ACHN (cell line): Measurements from ENCODE around the gene CTTN.
A peak's percentile ranks its signal among the peaks of the same experiment; 100 is the strongest.

Experiments used
- DNase-seq: peaks from one replicate; pipeline ENCODE4 v3.0.0-alpha.2; 2015
- in situ Hi-C: cut with HindIII; loops from 2 replicates; pipeline ENCODE4 v1.10.0; 2017; ENCODE audit warnings: low sequenced_read_pairs, low pct_ligation_motif_present, low pct_unique_long_range_greater_than_20kb

The CTTN gene

GRCh38 chr11:70397983-70398833 is at the start of gene CTTN:
Gene CTTN (plus strand): TSS chr11:70398529. CDS start chr11:70407298, 8,769 bp downstream.
- in situ Hi-C loops = no loop called here
- peak; percentile 78 for DNase-seq

- in situ Hi-C loops = no loop called here
- no peak for DNase-seq
These were observed 49.7 kb upstream of the CTTN start for GRCh38 chr11:70348608-70349007.

- DNase-seq = no peak
- in situ Hi-C loops = no loop called here
These were observed 46.7 kb upstream of the CTTN start for GRCh38 chr11:70351646-70352045.

- DNase-seq = no peak
- in situ Hi-C loops = no loop called here
These were observed 46.2 kb upstream of the CTTN start for GRCh38 chr11:70352100-70352499.

- in situ Hi-C loops = no loop called here
- DNase-seq = no peak
These were observed 45.7 kb upstream of the CTTN start for GRCh38 chr11:70352601-70353000.

GRCh38 chr11:70353329-70353728 is 45.0 kb upstream of the CTTN start:
- in situ Hi-C loops = no loop called here
- DNase-seq = no peak

- in situ Hi-C loops = no loop called here
- DNase-seq = no peak
These were observed 44.3 kb upstream of the CTTN start for GRCh38 chr11:70353900-70354568.

- no peak for DNase-seq
- in situ Hi-C loops = no loop called here
These were observed 43.7 kb upstream of the CTTN start for GRCh38 chr11:70354629-70355028.

- no peak for DNase-seq
- in situ Hi-C loops = no loop called here
These were observed 39.6 kb upstream of the CTTN start for GRCh38 chr11:70358753-70359152.

GRCh38 chr11:70359451-70360205 is 38.7 kb upstream of the CTTN start:
- DNase-seq = no peak
- in situ Hi-C loops = no loop called here

- in situ Hi-C loops = no loop called here
- DNase-seq = no peak
These were observed 38.1 kb upstream of the CTTN start for GRCh38 chr11:70360211-70360610.

GRCh38 chr11:70364178-70364577 is 34.2 kb upstream of the CTTN start:
- in situ Hi-C loops = no loop called here
- DNase-seq = no peak

- DNase-seq = no peak
These were observed 33.4 kb upstream of the CTTN start for GRCh38 chr11:70364745-70365543.

GRCh38 chr11:70365544-70365927 is 32.8 kb upstream of the CTTN start:
- in situ Hi-C loops = no loop called here
- DNase-seq = no peak

More at GRCh38 chr11:70364745-70365543, 33.4 kb upstream of the CTTN start:
- in situ Hi-C loops = no loop called here

GRCh38 chr11:70367071-70367470 is 31.3 kb upstream of the CTTN start:
- in situ Hi-C loops = no loop called here
- DNase-seq = no peak

GRCh38 chr11:70368961-70369360 is 29.4 kb upstream of the CTTN start:
- no peak for DNase-seq
- in situ Hi-C loops = no loop called here

- in situ Hi-C loops = no loop called here
- no peak for DNase-seq
These were observed 27.1 kb upstream of the CTTN start for GRCh38 chr11:70371241-70371640.

GRCh38 chr11:70372076-70372475 is 26.3 kb upstream of the CTTN start:
- no peak for DNase-seq
- in situ Hi-C loops = no loop called here

- in situ Hi-C loops = no loop called here
- DNase-seq = no peak
These were observed 21.7 kb upstream of the CTTN start for GRCh38 chr11:70376621-70377020.
